NCI-H1048 (cell line): ENCODE measurements around the gene FANCM.
"Not testable (repeated sequence)": the region's sequence is repeated elsewhere in the genome, so short reads cannot be mapped to it uniquely, and the experiment has no call there.

Experiments
- DNase-seq: peaks from one replicate; lab custom pipeline; 2025; lab: John Stamatoyannopoulos, UW

The FANCM gene

GRCh38 chr14:45135659-45136395 is at the start of gene FANCM:
TSS of gene FANCM (plus strand) at chr14:45135930. CDS start at chr14:45136032, 102 bp downstream.
- peak; percentile 90 for DNase-seq

GRCh38 chr14:45089813-45090212 is 45.9 kb upstream of the FANCM start:
- DNase-seq: no peak

- DNase-seq: no peak
These were observed 44.0 kb upstream of the FANCM start for GRCh38 chr14:45091710-45092109.

GRCh38 chr14:45094275-45094674 is 41.5 kb upstream of the FANCM start:
- no peak for DNase-seq

GRCh38 chr14:45095143-45095542 is 40.6 kb upstream of the FANCM start:
- DNase-seq: no peak

- DNase-seq: no peak
These were observed 39.5 kb upstream of the FANCM start for GRCh38 chr14:45096218-45096617.

- DNase-seq: no peak
These were observed 31.9 kb upstream of the FANCM start for GRCh38 chr14:45103806-45104205.

- DNase-seq: no peak
These were observed 31.2 kb upstream of the FANCM start for GRCh38 chr14:45104561-45104960.

GRCh38 chr14:45112896-45113781 is 22.6 kb upstream of the FANCM start:
- no peak for DNase-seq

- no peak for DNase-seq
These were observed 21.4 kb upstream of the FANCM start for GRCh38 chr14:45114327-45114726.

- no peak for DNase-seq
These were observed 17.1 kb upstream of the FANCM start for GRCh38 chr14:45118594-45118993.

GRCh38 chr14:45120096-45120495 is 15.6 kb upstream of the FANCM start:
- DNase-seq: no peak

- DNase-seq: no peak
These were observed 12.5 kb upstream of the FANCM start for GRCh38 chr14:45123271-45123670.

- DNase-seq: no peak
These were observed 10.0 kb upstream of the FANCM start for GRCh38 chr14:45125754-45126153.

GRCh38 chr14:45128963-45129629 is 6.6 kb upstream of the FANCM start:
- DNase-seq: no peak

GRCh38 chr14:45133683-45134050 is 2.1 kb upstream of the FANCM start:
- DNase-seq: no peak

- DNase-seq: peak; percentile 95
These were observed 1.4 kb upstream of the FANCM start, which contains the start of gene FKBP3 for GRCh38 chr14:45134051-45134958. TSS of gene FKBP3 (minus strand) at chr14:45134481. CDS start at chr14:45134456, 25 bp downstream.

- DNase-seq: no peak
These were observed 574 bp upstream of the FANCM start for GRCh38 chr14:45135156-45135555.

- DNase-seq: no peak
These were observed 669 bp downstream of the FANCM start for GRCh38 chr14:45136399-45136798.

- DNase-seq: no peak
These were observed 5.0 kb downstream of the FANCM start for GRCh38 chr14:45140661-45141187.

- DNase-seq: not testable (repeated sequence)
These were observed 6.4 kb downstream of the FANCM start for GRCh38 chr14:45142083-45142482.
